RWPE2 (cell line): ENCODE data around the gene PPP1R3G.

Source experiments
- ATAC-seq: fragments of 200-7000 bp; cut with Tn5 transposase; 3 replicates; pipeline ENCODE4 v1.9.1; 2021; ENCODE audit warnings: low read depth
- DNase-seq: peaks from one replicate; pipeline ENCODE4 v3.0.0-alpha.2; 2020; ENCODE audit warnings: low spot score
- H3K27ac ChIP-seq: fragments of 450-650 bp; 2 replicates; pipeline ENCODE4 v1.5.1; 2017; ENCODE audit warnings: mild to moderate bottlenecking; ENCODE audit not compliant: poor library complexity, severe bottlenecking
- H3K27me3 ChIP-seq: fragments of 250-450 bp; sonication (Bioruptor Pico); 2 replicates; pipeline ENCODE4 v1.5.1; 2021; ENCODE audit warnings: mild to moderate bottlenecking, moderate library complexity; ENCODE audit not compliant: insufficient read depth, poor library complexity, severe bottlenecking
- H3K36me3 ChIP-seq: fragments of 250-450 bp; sonication (Bioruptor Pico); 2 replicates; pipeline ENCODE4 v1.5.1; 2020; ENCODE audit warnings: low read depth, mild to moderate bottlenecking, moderate library complexity
- H3K4me1 ChIP-seq: fragments of 250-450 bp; sonication (Bioruptor Pico); 2 replicates; pipeline ENCODE4 v1.5.1; 2021; ENCODE audit warnings: mild to moderate bottlenecking, moderate library complexity; ENCODE audit not compliant: insufficient read depth, poor library complexity, severe bottlenecking
- H3K4me3 ChIP-seq: fragments of 250-450 bp; sonication (Bioruptor Pico); 2 replicates; pipeline ENCODE4 v1.5.1; 2021; ENCODE audit warnings: mild to moderate bottlenecking, moderate library complexity; ENCODE audit not compliant: severe bottlenecking
- H3K9me3 ChIP-seq: fragments of 250-450 bp; sonication (Bioruptor Pico); 2 replicates; pipeline ENCODE4 v1.5.1; 2021; ENCODE audit warnings: mild to moderate bottlenecking, moderate library complexity; ENCODE audit not compliant: severe bottlenecking
- TF ChIP-seq, protein P1 (sequence below): fragments of 450-650 bp; IDR thresholded peaks from one replicate; pipeline ENCODE4 v1.5.1; 2017; ENCODE audit warnings: mild to moderate bottlenecking, moderate library complexity; ENCODE audit not compliant: poor library complexity, severe bottlenecking

The PPP1R3G gene

DNA sequence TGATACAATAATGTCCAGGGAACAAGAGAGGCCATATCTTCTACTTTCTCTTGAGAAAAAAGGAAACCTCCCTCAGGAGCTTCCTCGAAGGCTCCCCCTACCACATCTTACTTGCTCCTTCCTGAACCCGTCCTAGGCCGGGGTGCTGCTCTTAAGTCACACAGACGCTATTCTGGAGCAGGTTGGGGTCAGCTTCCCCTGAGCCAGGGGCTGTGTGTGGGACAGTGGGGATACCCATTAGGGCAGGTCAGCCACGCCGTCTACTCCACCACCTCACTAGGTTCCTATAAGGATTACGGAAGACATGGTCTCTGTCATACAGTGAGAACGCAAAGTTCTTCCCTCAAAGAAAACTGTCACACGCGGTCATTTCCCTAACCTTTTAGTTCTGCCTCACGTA lies 8.2 kb upstream of the PPP1R3G start:
- peaks cover 4% of the 10 kb centered on the region for H3K9me3 ChIP-seq
- H3K4me1 ChIP-seq = peaks cover 4% of the 10 kb centered on the region
- H3K36me3 ChIP-seq = no peaks in the 10 kb centered on the region
- TF ChIP-seq, protein P1, sequence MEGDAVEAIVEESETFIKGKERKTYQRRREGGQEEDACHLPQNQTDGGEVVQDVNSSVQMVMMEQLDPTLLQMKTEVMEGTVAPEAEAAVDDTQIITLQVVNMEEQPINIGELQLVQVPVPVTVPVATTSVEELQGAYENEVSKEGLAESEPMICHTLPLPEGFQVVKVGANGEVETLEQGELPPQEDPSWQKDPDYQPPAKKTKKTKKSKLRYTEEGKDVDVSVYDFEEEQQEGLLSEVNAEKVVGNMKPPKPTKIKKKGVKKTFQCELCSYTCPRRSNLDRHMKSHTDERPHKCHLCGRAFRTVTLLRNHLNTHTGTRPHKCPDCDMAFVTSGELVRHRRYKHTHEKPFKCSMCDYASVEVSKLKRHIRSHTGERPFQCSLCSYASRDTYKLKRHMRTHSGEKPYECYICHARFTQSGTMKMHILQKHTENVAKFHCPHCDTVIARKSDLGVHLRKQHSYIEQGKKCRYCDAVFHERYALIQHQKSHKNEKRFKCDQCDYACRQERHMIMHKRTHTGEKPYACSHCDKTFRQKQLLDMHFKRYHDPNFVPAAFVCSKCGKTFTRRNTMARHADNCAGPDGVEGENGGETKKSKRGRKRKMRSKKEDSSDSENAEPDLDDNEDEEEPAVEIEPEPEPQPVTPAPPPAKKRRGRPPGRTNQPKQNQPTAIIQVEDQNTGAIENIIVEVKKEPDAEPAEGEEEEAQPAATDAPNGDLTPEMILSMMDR = no peak
- no peak for DNase-seq
- H3K27ac ChIP-seq = no peak overlapping the region
- H3K27me3 ChIP-seq = no peaks in the 10 kb centered on the region
- H3K4me3 ChIP-seq = no peak overlapping the region
- ATAC-seq = no peak

- no peaks in the 10 kb centered on the region for H3K27me3 ChIP-seq
- no peak overlapping the region for H3K4me3 ChIP-seq
- no peak overlapping the region for H3K27ac ChIP-seq
- no peak for DNase-seq
- TF ChIP-seq, protein P1 = no peak
- H3K9me3 ChIP-seq = peaks cover 4% of the 10 kb centered on the region
- ATAC-seq = no peak
- no peaks in the 10 kb centered on the region for H3K36me3 ChIP-seq
- peaks cover 14% of the 10 kb centered on the region for H3K4me1 ChIP-seq
These were observed 6.9 kb upstream of the PPP1R3G start for GRCh38 chr6:5078121-5078669.

GRCh38 chr6:5079692-5080091 lies 5.4 kb upstream of the PPP1R3G start:
- ATAC-seq = no peak

GRCh38 chr6:5080574-5080973 lies 4.6 kb upstream of the PPP1R3G start:
- Histone ChIP-seq H3K36me3 (no peaks in the 10 kb centered on the region), H3K27me3 (no peaks in the 10 kb centered on the region), H3K9me3 (peaks cover 4% of the 10 kb centered on the region), H3K27ac (no peak overlapping the region), H3K4me1 (peaks cover 24% of the 10 kb centered on the region), H3K4me3 (no peak overlapping the region)
- TF ChIP-seq, protein P1 = no peak
- no peak for ATAC-seq
- no peak for DNase-seq

More at GRCh38 chr6:5079692-5080091, 5.4 kb upstream of the PPP1R3G start:
- Histone ChIP-seq H3K4me3 (no peak overlapping the region), H3K9me3 (peaks cover 4% of the 10 kb centered on the region), H3K27me3 (no peaks in the 10 kb centered on the region), H3K4me1 (peaks cover 24% of the 10 kb centered on the region), H3K27ac (no peak overlapping the region), H3K36me3 (no peaks in the 10 kb centered on the region)
- DNase-seq = no peak
- TF ChIP-seq, protein P1 = no peak

DNA sequence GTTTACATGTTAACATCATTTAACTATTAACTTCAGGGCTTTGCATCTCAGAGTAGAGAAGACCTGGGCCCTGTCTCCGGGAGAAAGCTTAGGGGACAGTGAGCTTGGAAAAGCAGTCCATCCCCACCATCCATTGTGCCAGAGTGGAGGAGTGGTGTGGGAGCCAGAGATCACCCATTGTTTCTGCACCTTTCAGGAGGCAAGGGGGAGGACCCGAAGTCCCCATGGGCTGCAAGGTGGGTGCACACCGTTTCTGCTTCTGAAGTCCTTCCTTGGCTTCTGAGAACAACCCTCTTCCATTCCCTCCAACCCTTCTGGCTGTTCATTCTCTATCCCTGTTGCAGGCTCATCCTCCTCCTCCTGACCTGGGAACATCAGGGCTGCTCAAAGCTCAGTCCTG lies 4.0 kb upstream of the PPP1R3G start:
- DNase-seq (no peak), ATAC-seq (no peak)
- H3K4me3 ChIP-seq = no peak overlapping the region
- peaks cover 24% of the 10 kb centered on the region for H3K4me1 ChIP-seq
- H3K9me3 ChIP-seq = peaks cover 4% of the 10 kb centered on the region
- no peaks in the 10 kb centered on the region for H3K27me3 ChIP-seq
- H3K36me3 ChIP-seq = no peaks in the 10 kb centered on the region
- TF ChIP-seq, protein P1 = no peak
- H3K27ac ChIP-seq = no peak overlapping the region
